Measurements from ENCODE around the gene ONECUT3.
A peak's percentile ranks its signal among the peaks of the same experiment; 100 is the strongest.
"Not testable (repeated sequence)": the region's sequence is repeated elsewhere in the genome, so short reads cannot be mapped to it uniquely, and the experiment has no call there.

Gene ONECUT3

GRCh38 chr19:1752757-1753728 lies at the start of gene ONECUT3:
ONECUT3 (plus strand) TSS chr19:1753506; CDS start chr19:1753663, 157 bp downstream.
- DNase-seq, result peak; percentile 19

- no peak for DNase-seq
These were observed 49.0 kb upstream of the ONECUT3 start for GRCh38 chr19:1704339-1704738.

GRCh38 chr19:1705367-1705766 lies 47.9 kb upstream of the ONECUT3 start:
- DNase-seq, result no peak

- not testable (repeated sequence) for DNase-seq
These were observed 46.7 kb upstream of the ONECUT3 start for GRCh38 chr19:1706646-1707045.

- no peak for DNase-seq
These were observed 46.1 kb upstream of the ONECUT3 start for GRCh38 chr19:1707240-1707639.

- no peak for DNase-seq
These were observed 40.1 kb upstream of the ONECUT3 start for GRCh38 chr19:1713170-1713569.

- DNase-seq, result no peak
These were observed 37.8 kb upstream of the ONECUT3 start for GRCh38 chr19:1715540-1715939.

- no peak for DNase-seq
These were observed 35.9 kb upstream of the ONECUT3 start for GRCh38 chr19:1717200-1717969.

- DNase-seq, result no peak
These were observed 35.4 kb upstream of the ONECUT3 start for GRCh38 chr19:1717970-1718264.

- no peak for DNase-seq
These were observed 34.6 kb upstream of the ONECUT3 start for GRCh38 chr19:1718420-1719291.

- no peak for DNase-seq
These were observed 33.8 kb upstream of the ONECUT3 start for GRCh38 chr19:1719519-1719918.

- no peak for DNase-seq
These were observed 33.1 kb upstream of the ONECUT3 start for GRCh38 chr19:1720237-1720636.

- DNase-seq, result peak; percentile 27
These were observed 27.9 kb upstream of the ONECUT3 start for GRCh38 chr19:1725100-1726064.

GRCh38 chr19:1728816-1729567 lies 24.3 kb upstream of the ONECUT3 start:
- DNase-seq, result no peak

- DNase-seq, result no peak
These were observed 23.8 kb upstream of the ONECUT3 start for GRCh38 chr19:1729568-1729925.

GRCh38 chr19:1730157-1730556 lies 23.1 kb upstream of the ONECUT3 start:
- no peak for DNase-seq

GRCh38 chr19:1734321-1734966 lies 18.9 kb upstream of the ONECUT3 start:
- DNase-seq, result no peak

- DNase-seq, result no peak
These were observed 17.0 kb upstream of the ONECUT3 start for GRCh38 chr19:1736280-1736679.

GRCh38 chr19:1736927-1737326 lies 16.4 kb upstream of the ONECUT3 start:
- DNase-seq, result no peak

GRCh38 chr19:1739960-1740629 lies 13.2 kb upstream of the ONECUT3 start:
- no peak for DNase-seq

All from DMS53 (cell line).